Mucosa of stomach (tissue), 1 donor: ENCODE results near the gene SKAP2.

Source experiments
- H3K27me3 ChIP-seq: one replicate; pipeline ENCODE4 v1.7.0; 2013; ENCODE audit warnings: mild to moderate bottlenecking, low read length; ENCODE audit not compliant: control insufficient read depth, insufficient read depth
- H3K36me3 ChIP-seq: one replicate; pipeline ENCODE4 v1.7.0; 2013; ENCODE audit warnings: low read length; ENCODE audit not compliant: control insufficient read depth, insufficient read depth
- H3K4me1 ChIP-seq: one replicate; pipeline ENCODE4 v1.7.0; 2013; ENCODE audit warnings: mild to moderate bottlenecking, low read length; ENCODE audit not compliant: control insufficient read depth, insufficient read depth
- H3K4me3 ChIP-seq: one replicate; pipeline ENCODE4 v1.7.0; 2013; ENCODE audit warnings: low read length
- H3K9ac ChIP-seq: one replicate; pipeline ENCODE4 v1.7.0; 2013; ENCODE audit warnings: mild to moderate bottlenecking, low read length, moderate library complexity
- H3K9me3 ChIP-seq: one replicate; pipeline ENCODE4 v1.7.0; 2013; ENCODE audit warnings: mild to moderate bottlenecking, low read length, moderate library complexity; ENCODE audit not compliant: control insufficient read depth
- donor health status: Pancreatic carcinoma.

SKAP2 gene

DNA sequence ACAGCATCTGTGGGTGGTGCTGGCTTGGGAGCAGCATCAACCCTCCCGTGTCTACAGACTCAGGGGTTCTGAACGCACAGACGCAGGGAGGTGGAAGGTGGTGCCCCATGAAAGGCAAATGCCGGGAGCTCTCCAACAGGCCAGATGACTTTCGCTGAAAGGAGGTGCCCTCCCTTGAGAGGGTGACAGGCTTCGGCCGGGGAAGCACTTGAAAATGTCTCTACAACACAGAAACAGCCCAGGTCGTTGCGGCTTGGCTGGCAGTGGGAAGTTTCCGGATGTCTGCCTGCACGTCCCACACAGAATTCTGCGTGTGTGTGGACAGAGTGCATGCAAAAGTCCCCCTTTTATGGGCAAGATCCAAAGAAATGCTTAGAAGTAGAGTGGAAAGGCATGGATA is 239.6 kb downstream of the SKAP2 start:
- H3K9ac ChIP-seq, result no peak overlapping the region
- H3K4me1 ChIP-seq, result no peaks in the 10 kb centered on the region
- H3K4me3 ChIP-seq, result no peak overlapping the region
- no peaks in the 10 kb centered on the region for H3K9me3 ChIP-seq
- no peaks in the 10 kb centered on the region for H3K36me3 ChIP-seq
- H3K27me3 ChIP-seq, result no peaks in the 10 kb centered on the region

DNA sequence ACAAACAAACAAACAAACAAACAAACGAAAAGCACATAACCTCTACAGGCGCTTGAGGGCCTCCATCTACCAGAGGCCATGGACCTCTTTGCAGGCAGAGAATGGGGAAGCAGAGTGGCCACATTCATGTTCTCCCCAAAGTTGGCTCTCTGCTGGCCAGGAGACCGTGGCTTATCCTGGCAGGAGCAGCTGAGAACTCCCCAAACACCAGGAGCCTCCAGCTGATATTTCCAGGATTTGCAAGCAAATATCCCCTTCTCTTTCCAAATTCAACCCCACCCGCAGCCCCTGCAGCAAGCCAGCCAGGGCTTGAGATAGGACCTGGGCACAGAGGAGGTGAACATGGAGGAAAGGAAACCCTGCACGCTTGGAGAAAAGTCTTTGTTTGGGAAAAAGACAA is 240.0 kb downstream of the SKAP2 start:
- no peaks in the 10 kb centered on the region for H3K27me3 ChIP-seq
- no peaks in the 10 kb centered on the region for H3K36me3 ChIP-seq
- no peaks in the 10 kb centered on the region for H3K4me1 ChIP-seq
- no peaks in the 10 kb centered on the region for H3K9me3 ChIP-seq
- no peak overlapping the region for H3K9ac ChIP-seq
- no peak overlapping the region for H3K4me3 ChIP-seq

DNA sequence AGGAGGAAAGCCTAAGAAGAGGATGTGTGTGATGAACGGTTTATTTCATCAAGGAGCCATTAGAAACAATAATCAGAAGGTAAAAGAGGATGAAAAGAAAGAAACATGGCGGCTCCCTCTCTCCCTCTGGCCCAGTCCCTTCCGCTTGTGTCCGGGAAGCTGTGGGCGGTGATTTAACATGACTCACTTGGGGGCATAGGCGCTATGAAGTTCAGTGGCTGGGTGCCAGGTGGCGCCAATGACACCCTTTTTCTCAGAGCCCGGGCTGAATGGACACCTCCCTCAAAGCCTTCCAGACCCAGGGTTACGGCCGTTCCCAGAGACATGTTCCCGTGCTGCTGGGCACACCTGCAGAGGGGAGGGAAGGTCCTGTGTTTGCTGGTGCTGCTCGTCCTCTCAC is 244.0 kb downstream of the SKAP2 start:
- Histone ChIP-seq H3K9me3 (no peaks in the 10 kb centered on the region), H3K4me3 (no peak overlapping the region), H3K9ac (no peak overlapping the region), H3K27me3 (no peaks in the 10 kb centered on the region), H3K36me3 (no peaks in the 10 kb centered on the region), H3K4me1 (no peaks in the 10 kb centered on the region)

DNA sequence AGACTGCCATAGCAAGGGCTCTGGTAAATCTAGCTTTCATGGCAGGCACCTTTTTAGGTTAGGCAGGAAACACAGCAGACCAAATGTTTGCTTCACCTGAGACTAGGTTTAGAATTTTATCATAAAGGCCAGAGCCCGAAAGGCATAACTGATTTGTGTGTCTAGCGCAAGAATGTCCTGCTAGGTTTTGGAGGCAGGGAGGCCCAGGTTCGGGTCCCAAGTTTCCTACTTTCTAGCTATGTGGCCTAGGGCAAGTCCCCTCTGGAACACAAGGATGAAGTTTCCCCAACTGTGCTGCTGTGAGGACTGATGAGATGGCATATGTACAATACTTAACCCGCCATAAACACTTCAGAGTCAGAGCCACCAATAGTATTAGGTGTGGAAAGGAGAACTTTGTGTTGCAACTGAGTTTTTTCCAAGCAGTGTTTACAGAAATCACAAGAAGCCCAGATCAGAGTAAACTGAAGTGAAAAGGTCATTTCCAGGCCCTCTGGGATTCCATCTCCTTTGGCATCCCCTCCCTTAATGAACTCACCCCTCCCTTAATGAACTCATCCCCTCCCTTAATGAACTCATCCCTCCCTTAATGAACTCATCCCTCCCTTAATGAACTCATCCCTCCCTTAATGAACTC is 244.9 kb downstream of the SKAP2 start:
- Histone ChIP-seq H3K9ac (no peak overlapping the region), H3K4me3 (no peak overlapping the region), H3K36me3 (no peaks in the 10 kb centered on the region), H3K27me3 (no peaks in the 10 kb centered on the region), H3K4me1 (no peaks in the 10 kb centered on the region), H3K9me3 (no peaks in the 10 kb centered on the region)

DNA sequence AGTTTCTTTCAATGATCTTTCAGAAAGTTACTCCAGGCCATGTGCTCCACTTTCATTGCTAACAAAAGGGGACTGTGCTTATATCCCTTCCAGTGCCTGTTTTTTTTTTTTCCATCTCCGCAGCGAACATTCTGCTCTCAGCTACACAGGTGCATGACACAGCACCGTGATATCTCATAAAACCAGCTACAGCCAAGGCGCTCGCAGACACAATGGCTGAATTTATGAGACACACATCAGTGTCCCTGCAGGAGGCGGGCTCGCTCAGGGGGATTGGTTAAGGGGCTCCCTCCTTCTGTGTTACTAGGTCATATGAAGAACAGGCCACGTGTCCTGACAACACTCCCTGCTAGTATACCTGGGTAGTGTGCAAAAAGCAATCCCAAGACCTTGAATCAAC is 245.5 kb downstream of the SKAP2 start:
- no peaks in the 10 kb centered on the region for H3K9me3 ChIP-seq
- H3K4me1 ChIP-seq, result no peaks in the 10 kb centered on the region
- no peak overlapping the region for H3K4me3 ChIP-seq
- no peaks in the 10 kb centered on the region for H3K36me3 ChIP-seq
- no peak overlapping the region for H3K9ac ChIP-seq
- H3K27me3 ChIP-seq, result no peaks in the 10 kb centered on the region

DNA sequence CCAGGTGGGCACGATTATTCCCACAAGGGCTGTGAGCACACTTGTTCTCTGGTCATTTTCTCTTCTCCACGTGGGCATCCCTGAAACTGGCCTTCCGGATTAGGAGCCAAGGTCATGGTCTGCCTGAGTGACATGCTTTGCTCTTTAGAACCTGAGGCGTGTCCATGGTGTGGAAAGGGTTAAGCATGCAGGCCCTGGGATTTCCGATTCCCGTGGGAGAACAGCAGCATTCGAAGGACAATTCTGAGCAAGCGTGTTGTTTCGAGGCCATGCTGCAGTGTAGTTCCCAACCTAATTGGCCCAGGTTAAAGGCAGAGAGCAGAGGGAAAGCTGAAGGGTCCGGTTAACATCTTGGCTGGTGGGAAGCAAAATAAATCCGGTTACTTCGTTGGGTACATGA is 245.9 kb downstream of the SKAP2 start:
- Histone ChIP-seq H3K4me3 (no peak overlapping the region), H3K27me3 (no peaks in the 10 kb centered on the region), H3K4me1 (no peaks in the 10 kb centered on the region), H3K36me3 (no peaks in the 10 kb centered on the region), H3K9me3 (no peaks in the 10 kb centered on the region), H3K9ac (no peak overlapping the region)
